A549 (cell line): Measurements from ENCODE around the gene CACNA1G. TPM values are rescaled to one million over a fixed set of nuclear protein-coding genes. Genes with fewer than 3 reads are reported as not detected.
A peak's percentile ranks its signal among the peaks of the same experiment; 100 is the strongest.

Experiments
- ATAC-seq, 2 experiments: fragments of 200-7000 bp in 1 of 2; fragments of >200 bp in 1 of 2; cut with Nextera tagmentation in 1 of 2; cut with Tn5 transposase in 1 of 2; 3 replicates each; pipeline versions ENCODE4 v1.8.0 to v1.9.1; 2018 to 2020; ENCODE audit warnings: mild to moderate bottlenecking in 1 of 2, moderate library complexity in 1 of 2
- CTCF ChIA-PET: fragments of 300-600 bp; sonication (Branson Sonifier 250); formaldehyde crosslinking; extraction: SDS; loops from one replicate; lab custom pipeline; 2021; ENCODE audit warnings: antibody characterized with exemption, inconsistent platforms; lab: Yijun Ruan, JAX
- POLR2A ChIA-PET: fragments of 350-600 bp; formaldehyde crosslinking; extraction: SDS; loops from one replicate; lab custom pipeline; 2021; ENCODE audit warnings: antibody characterized with exemption, inconsistent platforms; lab: Yijun Ruan, JAX
- DNase-seq, 2 experiments: peaks; one replicate each; pipeline versions ENCODE4 v3.0.0 to v3.0.0-alpha.2; 2011 to 2016; ENCODE audit warnings: low read depth in 1 of 2, low spot score in 1 of 2
- FAIRE-seq: peaks from 2 replicates; lab custom pipeline; 2011; peaks lifted over from hg19 to GRCh38; lab: Jason Lieb, UNC
- H3K27ac ChIP-seq, 2 experiments: fragments of >200 bp; sonication (Bioruptor Twin); formaldehyde crosslinking; 3 replicates each; pipeline ENCODE4 v1.5.1; 2016 to 2017
- H3K4me1 ChIP-seq: fragments of >200 bp; sonication (Bioruptor Twin); formaldehyde crosslinking; 3 replicates; pipeline ENCODE4 v1.6.1; 2016
- H3K4me2 ChIP-seq: fragments of >200 bp; sonication (Bioruptor Twin); formaldehyde crosslinking; 3 replicates; pipeline ENCODE4 v1.6.1; 2016
- H3K4me3 ChIP-seq: fragments of >200 bp; sonication (Bioruptor Twin); formaldehyde crosslinking; 3 replicates; pipeline ENCODE4 v1.5.1; 2016
- H3K9me3 ChIP-seq: fragments of >200 bp; sonication (Bioruptor Twin); formaldehyde crosslinking; 3 replicates; pipeline ENCODE4 v1.6.1; 2016
- BHLHE40 ChIP-seq: IDR thresholded peaks from 2 replicates; pipeline ENCODE4 v1.6.1; 2012; ENCODE audit warnings: low read depth, low read length, inconsistent platforms
- CBX8 ChIP-seq: fragments of 200-600 bp; sonication (generic); IDR thresholded peaks from 2 replicates; pipeline ENCODE4 v1.6.1; 2016
- CEBPB ChIP-seq, 2 experiments: fragments of >200 bp in 1 of 2; sonication (Bioruptor Twin) in 1 of 2; formaldehyde crosslinking in 1 of 2; IDR thresholded peaks; 2 replicates each; pipeline ENCODE4 v1.6.1; 2012 to 2016
- CHD4 ChIP-seq: fragments of 200-600 bp; sonication (generic); IDR thresholded peaks from 2 replicates; pipeline ENCODE4 v1.6.1; 2016; ENCODE audit warnings: antibody characterized with exemption, mild to moderate bottlenecking, borderline replicate concordance
- CTCF ChIP-seq: fragments of >200 bp; sonication (Bioruptor Twin); formaldehyde crosslinking; IDR thresholded peaks from 3 replicates; pipeline ENCODE4 v1.5.1; 2016
- FOSL2 ChIP-seq, 2 experiments: fragments of 450-650 bp in 1 of 2; fragments of >200 bp in 1 of 2; sonication (Bioruptor Twin) in 1 of 2; formaldehyde crosslinking; IDR thresholded peaks; 2 replicates each; pipeline versions ENCODE4 v1.5.0 to v1.6.1; 2016 to 2020; ENCODE audit warnings: mild to moderate bottlenecking in 1 of 2, moderate library complexity in 1 of 2
- HDAC2 ChIP-seq: fragments of 200-600 bp; sonication (generic); IDR thresholded peaks from 2 replicates; pipeline ENCODE4 v1.6.1; 2016
- HOXB13 ChIP-seq: fragments of 250-450 bp; sonication (Bioruptor Pico); IDR thresholded peaks from 2 replicates; pipeline ENCODE4 v1.5.0; 2020; ENCODE audit warnings: low read depth, mild to moderate bottlenecking, moderate library complexity
- MAZ ChIP-seq: fragments of 150-350 bp; IDR thresholded peaks from 2 replicates; pipeline ENCODE4 v1.6.1; 2014; ENCODE audit warnings: antibody characterized with exemption, low read depth, low read length, borderline replicate concordance
- MYC ChIP-seq: IDR thresholded peaks from 2 replicates; pipeline ENCODE4 v1.6.1; 2012; ENCODE audit warnings: mild to moderate bottlenecking, inconsistent platforms, low read length, improper control_type of control experiment, borderline replicate concordance
- RFX5 ChIP-seq: fragments of 450-650 bp; IDR thresholded peaks from 2 replicates; pipeline ENCODE4 v1.7.1; 2014; ENCODE audit warnings: antibody characterized with exemption, mild to moderate bottlenecking, moderate library complexity
- SREBF2 ChIP-seq: fragments of 450-650 bp; IDR thresholded peaks from 2 replicates; pipeline ENCODE4 v1.6.1; 2014; ENCODE audit warnings: mild to moderate bottlenecking, moderate library complexity
- TFCP2L1 ChIP-seq: fragments of 250-450 bp; sonication (Bioruptor Pico); IDR thresholded peaks from 2 replicates; pipeline ENCODE4 v1.5.0; 2021; ENCODE audit warnings: mild to moderate bottlenecking
- ZC3H11A ChIP-seq: fragments of 450-650 bp; IDR thresholded peaks from 2 replicates; pipeline ENCODE4 v1.6.1; 2014; ENCODE audit warnings: antibody characterized with exemption, mild to moderate bottlenecking
- WGBS: methylation state at CpG from one replicate; pipeline ENCODE4 v1.1.6; 2017; ENCODE audit errors: missing lambda C conversion rate; 5-methylcytosine and 5-hydroxymethylcytosine counted together
- polyA plus RNA-seq, 4 experiments: library from polyadenylated mRNA; depleted of rRNA in 3 of 4; stranded (reverse); fragments of >200 nt; fragmentation: RNase III in 1 of 4; extraction: RNeasy Plus Mini Kit Qiagen cat#74134 plus additional on column Dnase treatment in 1 of 4; gene quantifications; 2 replicates in 3 of 4; 3 replicates in 1 of 4; pipeline ENCODE4 v1.2.3, GENCODE V29; 2011 to 2017
- TF ChIP-seq, protein P1 (sequence below): fragments of 250-450 bp; sonication (Bioruptor Pico); IDR thresholded peaks from 2 replicates; pipeline ENCODE4 v1.5.0; 2021; ENCODE audit warnings: mild to moderate bottlenecking, moderate library complexity, borderline replicate concordance
- TF ChIP-seq, protein P2 (sequence below): fragments of 450-650 bp; IDR thresholded peaks from 2 replicates; pipeline ENCODE4 v1.6.1; 2014; ENCODE audit warnings: antibody characterized with exemption

The CACNA1G gene
- polyA plus RNA-seq, 2 of the 4 experiments (the other 2 are of a cell fraction), result 4.0 to 8.9 TPM

- ChIA-PET CTCF (interaction anchor here (0.6 to 23.7 kb wide), 12 partner anchors 9 to 314 kb away, joined by 3 to 753 read pairs (median 4); partner anchors contain the start of genes ANKRD40 and SPATA20), POLR2A (interaction anchor here (0.6 kb wide), 1 partner anchor 182 kb away, joined by 3 read pairs; no protein-coding TSS in a partner anchor)
- DNase-seq (no peak), FAIRE-seq (no peak), ATAC-seq (no peak)
- Histone ChIP-seq H3K4me2 (no peak overlapping the region), H3K27ac (no peak overlapping the region), H3K9me3 (no peaks in the 10 kb centered on the region), H3K4me1 (peaks cover 49% of the 10 kb centered on the region), H3K4me3 (no peak overlapping the region)
- WGBS, result 91% methylated on average over 19 of the region's 20 CpGs
- TF ChIP-seq MAZ, result no peak
- no peak for TF ChIP-seq CHD4
- no peak for TF ChIP-seq ZC3H11A
- no peak for TF ChIP-seq SREBF2
- TF ChIP-seq MYC, result no peak
- TF ChIP-seq CTCF, result no peak
- no peak for TF ChIP-seq BHLHE40
- TF ChIP-seq CEBPB (IDR thresholded peaks at IDR 0.05), result no peak
- no peak for TF ChIP-seq HDAC2
- no peak for TF ChIP-seq FOSL2 (IDR thresholded peaks at IDR 0.05)
- TF ChIP-seq FOSL2 (CRISPR knock-in tag; IDR thresholded peaks at IDR 0.05), result no peak
- no peak for TF ChIP-seq HOXB13 (CRISPR knock-in tag)
Observed at GRCh38 chr17:50537721-50538548, 22.6 kb upstream of the CACNA1G start.

DNA sequence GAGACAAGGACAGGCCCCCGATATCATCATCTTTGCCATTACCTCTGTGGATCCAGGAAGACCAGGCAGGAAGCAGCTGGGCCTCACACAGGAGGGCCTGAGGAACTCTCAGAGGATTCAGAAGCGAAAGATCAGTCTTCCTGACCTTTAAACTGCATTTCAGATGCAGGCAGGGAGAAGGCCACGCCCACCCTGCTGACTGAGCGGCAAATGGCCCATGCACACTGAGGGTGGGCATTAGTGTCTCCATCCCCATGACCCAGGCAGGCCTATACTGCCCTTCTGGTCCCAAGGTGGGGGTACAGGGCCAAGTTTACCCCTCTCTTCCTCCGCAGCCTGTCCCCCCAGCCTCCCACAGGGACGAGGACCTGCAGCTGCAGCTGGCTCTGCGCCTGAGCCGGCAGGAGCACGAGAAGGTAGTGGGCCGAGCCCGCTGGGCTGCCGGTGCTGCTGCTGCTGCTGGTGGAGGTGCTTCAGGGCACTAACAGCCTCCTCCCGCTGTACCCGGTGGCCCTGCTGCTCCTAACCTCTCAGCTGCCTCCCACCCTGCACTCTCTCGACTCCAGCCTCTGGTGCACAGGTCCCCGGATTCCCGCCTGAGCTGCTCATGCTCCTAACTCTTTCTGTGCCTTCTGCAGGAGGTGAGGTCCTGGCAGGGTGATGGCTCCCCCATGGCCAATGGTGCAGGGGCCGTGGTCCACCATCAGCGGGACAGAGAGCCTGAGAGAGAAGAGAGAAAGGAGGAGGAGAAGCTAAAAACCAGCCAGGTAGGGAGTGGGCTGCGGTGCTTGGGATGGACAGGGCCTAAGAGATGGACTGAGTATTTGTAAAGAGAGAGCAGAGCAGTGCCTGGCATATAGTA lies 21.7 kb upstream of the CACNA1G start:
- ChIA-PET CTCF (interaction anchor here (0.6 to 23.7 kb wide), 8 partner anchors 13 to 313 kb away, joined by 3 to 753 read pairs (median 4); partner anchors contain the start of gene ANKRD40), POLR2A (interaction anchor here (0.6 kb wide), 1 partner anchor 181 kb away, joined by 3 read pairs; no protein-coding TSS in a partner anchor)
- Histone ChIP-seq H3K27ac (peak overlapping the region in 1 of 2 experiments; percentile 5; a peak in 1 of 6 replicates), H3K4me2 (no peak overlapping the region), H3K9me3 (no peaks in the 10 kb centered on the region), H3K4me3 (no peak overlapping the region), H3K4me1 (peaks cover 49% of the 10 kb centered on the region)
- FAIRE-seq (no peak), ATAC-seq (no peak), DNase-seq (no peak)
- WGBS, result 88% methylated on average over 19 of the region's 20 CpGs
- TF ChIP-seq RFX5 (no peak), HDAC2 (no peak), CBX8 (no peak), TFCP2L1 (CRISPR knock-in tag) (no peak)
- TF ChIP-seq, protein P1, sequence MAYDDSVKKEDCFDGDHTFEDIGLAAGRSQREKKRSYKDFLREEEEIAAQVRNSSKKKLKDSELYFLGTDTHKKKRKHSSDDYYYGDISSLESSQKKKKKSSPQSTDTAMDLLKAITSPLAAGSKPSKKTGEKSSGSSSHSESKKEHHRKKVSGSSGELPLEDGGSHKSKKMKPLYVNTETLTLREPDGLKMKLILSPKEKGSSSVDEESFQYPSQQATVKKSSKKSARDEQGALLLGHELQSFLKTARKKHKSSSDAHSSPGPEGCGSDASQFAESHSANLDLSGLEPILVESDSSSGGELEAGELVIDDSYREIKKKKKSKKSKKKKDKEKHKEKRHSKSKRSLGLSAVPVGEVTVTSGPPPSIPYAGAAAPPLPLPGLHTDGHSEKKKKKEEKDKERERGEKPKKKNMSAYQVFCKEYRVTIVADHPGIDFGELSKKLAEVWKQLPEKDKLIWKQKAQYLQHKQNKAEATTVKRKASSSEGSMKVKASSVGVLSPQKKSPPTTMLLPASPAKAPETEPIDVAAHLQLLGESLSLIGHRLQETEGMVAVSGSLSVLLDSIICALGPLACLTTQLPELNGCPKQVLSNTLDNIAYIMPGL (CRISPR knock-in tag), result no peak
- TF ChIP-seq, protein P2, sequence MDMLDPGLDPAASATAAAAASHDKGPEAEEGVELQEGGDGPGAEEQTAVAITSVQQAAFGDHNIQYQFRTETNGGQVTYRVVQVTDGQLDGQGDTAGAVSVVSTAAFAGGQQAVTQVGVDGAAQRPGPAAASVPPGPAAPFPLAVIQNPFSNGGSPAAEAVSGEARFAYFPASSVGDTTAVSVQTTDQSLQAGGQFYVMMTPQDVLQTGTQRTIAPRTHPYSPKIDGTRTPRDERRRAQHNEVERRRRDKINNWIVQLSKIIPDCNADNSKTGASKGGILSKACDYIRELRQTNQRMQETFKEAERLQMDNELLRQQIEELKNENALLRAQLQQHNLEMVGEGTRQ, result no peak
